Right atrium auricular region (tissue), 2 donors: ENCODE data around the gene FAM53B. TPM values are rescaled to one million over a fixed set of nuclear protein-coding genes. Genes with fewer than 3 reads are reported as not detected.

ENCODE experiments used
- DNase-seq: peaks from one replicate; pipeline ENCODE4 v3.0.0-alpha.2; 2019; ENCODE audit warnings: low spot score
- H3K27ac ChIP-seq, 2 donors: fragments of 200-600 bp; sonication (generic); 1 replicate in 1 of 2; 2 replicates in 1 of 2; pipeline ENCODE4 v1.5.1; 2016 to 2019
- H3K27me3 ChIP-seq, 2 donors: fragments of 200-600 bp; sonication (generic); one replicate each; pipeline versions ENCODE4 v1.5.1 to v1.6.0; 2017 to 2019
- H3K36me3 ChIP-seq: fragments of 200-600 bp; sonication (generic); one replicate; pipeline ENCODE4 v1.5.1; 2016
- H3K4me1 ChIP-seq, 2 donors: fragments of 200-600 bp; sonication (generic); one replicate each; pipeline versions ENCODE4 v1.5.1 to v1.6.0; 2017 to 2019
- H3K4me3 ChIP-seq, 2 donors: fragments of 200-600 bp; sonication (generic); 1 replicate in 1 of 2; 2 replicates in 1 of 2; pipeline ENCODE4 v1.5.1; 2017 to 2019; ENCODE audit warnings: mild to moderate bottlenecking in 1 of 2, moderate library complexity in 1 of 2
- H3K9me3 ChIP-seq, 2 donors: fragments of 200-600 bp; sonication (generic); one replicate each; pipeline ENCODE4 v1.5.1; 2019
- CTCF ChIP-seq, 2 donors: fragments of 200-600 bp; sonication (generic); IDR thresholded peaks; one replicate each; pipeline ENCODE4 v1.5.1; 2019; ENCODE audit warnings: antibody characterized with exemption in 2 of 2
- total RNA-seq, 2 donors: library from RNA; depleted of rRNA; stranded (reverse); fragments of >200 nt; gene quantifications; one replicate each; pipeline ENCODE4 v1.1.0, GENCODE V29; 2016

Gene FAM53B
- total RNA-seq, 2 donors from 2014 or later = 30.3 to 31.1 TPM

GRCh38 chr10:124688889-124689670 lies 55.1 kb downstream of the FAM53B start:
- no peak for DNase-seq
- Histone ChIP-seq H3K36me3 (no peaks in the 10 kb centered on the region), H3K4me3 (no peak overlapping the region), H3K4me1 (peaks cover 0 to 81% of the 10 kb centered on the region in 2 donors), H3K27ac (peak overlapping the region; percentile 71 to 73), H3K27me3 (no peaks in the 10 kb centered on the region), H3K9me3 (no peaks in the 10 kb centered on the region)
- TF ChIP-seq CTCF (IDR thresholded peaks at IDR 0.05) = no peak

DNA sequence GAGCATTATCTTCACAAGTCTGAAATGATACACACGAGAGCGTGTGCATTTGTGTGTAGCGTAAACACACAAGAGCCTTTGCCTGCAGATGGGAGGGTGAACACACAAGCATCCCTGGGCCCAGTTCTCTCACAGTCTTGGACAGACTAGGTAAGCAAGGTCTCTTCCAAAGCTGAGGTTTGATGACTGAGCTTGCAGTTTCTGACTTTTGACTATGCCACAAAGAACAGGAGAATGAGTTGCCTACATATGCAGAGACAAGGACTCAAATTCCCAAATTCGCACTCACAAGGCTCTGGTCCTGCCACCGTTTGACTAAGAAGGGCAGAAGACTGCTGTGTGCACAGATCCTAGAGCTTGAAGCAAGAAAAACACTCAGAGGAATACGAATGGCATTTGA lies 55.8 kb downstream of the FAM53B start:
- no peaks in the 10 kb centered on the region for H3K36me3 ChIP-seq
- peak overlapping the region; percentile 71 to 73 for H3K27ac ChIP-seq
- no peak for TF ChIP-seq CTCF (IDR thresholded peaks at IDR 0.05)
- peaks cover 0 to 81% of the 10 kb centered on the region in 2 donors for H3K4me1 ChIP-seq
- DNase-seq = no peak
- no peak overlapping the region for H3K4me3 ChIP-seq
- H3K27me3 ChIP-seq = no peaks in the 10 kb centered on the region
- H3K9me3 ChIP-seq = no peaks in the 10 kb centered on the region

DNA sequence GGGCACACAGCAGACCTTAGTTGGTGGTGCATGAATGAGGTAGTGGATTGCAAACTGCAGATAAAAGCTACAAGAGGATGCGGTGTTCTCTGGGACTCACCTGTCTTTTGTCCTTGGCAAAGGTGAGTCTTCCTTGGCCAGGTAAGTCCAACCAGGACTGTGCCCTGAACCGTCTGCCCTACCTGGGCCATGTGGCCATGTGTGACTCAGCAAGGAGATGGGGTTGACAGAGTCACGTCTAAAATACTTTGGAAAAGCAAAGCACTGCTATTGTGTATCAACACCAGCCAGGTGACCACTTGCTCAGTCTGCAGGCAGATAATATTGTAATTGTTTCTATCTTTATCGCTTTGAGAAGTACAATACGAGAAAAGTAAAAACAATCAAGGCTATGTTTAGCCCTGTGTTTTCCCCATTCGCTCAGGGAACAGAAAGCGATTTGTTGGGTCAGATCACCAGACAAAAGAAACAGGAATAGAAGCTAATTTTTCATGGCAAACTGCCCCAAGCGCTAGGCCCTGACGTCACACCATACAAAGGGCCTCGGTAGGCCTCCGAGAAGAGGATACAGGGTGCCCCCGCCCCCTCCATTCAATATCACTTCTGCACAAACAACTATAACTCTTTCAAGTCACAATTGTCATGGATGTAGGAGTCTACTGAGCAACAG lies 57.3 kb downstream of the FAM53B start:
- peaks cover 0 to 86% of the 10 kb centered on the region in 2 donors for H3K4me1 ChIP-seq

GRCh38 chr10:124685261-124685660 lies 58.9 kb downstream of the FAM53B start:
- Histone ChIP-seq H3K4me3 (no peak overlapping the region), H3K36me3 (peaks cover 16% of the 10 kb centered on the region), H3K9me3 (no peaks in the 10 kb centered on the region), H3K4me1 (peaks cover 0 to 93% of the 10 kb centered on the region in 2 donors), H3K27ac (peak overlapping the region; percentile 47 to 64), H3K27me3 (no peaks in the 10 kb centered on the region)
- no peak for DNase-seq
- TF ChIP-seq CTCF (IDR thresholded peaks at IDR 0.05) = no peak

More for the DNA sequence above, 57.3 kb downstream of the FAM53B start:
- H3K4me3 ChIP-seq = no peak overlapping the region
- no peaks in the 10 kb centered on the region for H3K9me3 ChIP-seq
- peak overlapping the region; percentile 64 to 71 for H3K27ac ChIP-seq
- H3K36me3 ChIP-seq = peaks cover 5% of the 10 kb centered on the region
- TF ChIP-seq CTCF (IDR thresholded peaks at IDR 0.05) = no peak
- no peaks in the 10 kb centered on the region for H3K27me3 ChIP-seq
- no peak for DNase-seq

GRCh38 chr10:124683814-124684213 lies 60.4 kb downstream of the FAM53B start:
- no peak overlapping the region for H3K4me3 ChIP-seq
- H3K9me3 ChIP-seq = no peaks in the 10 kb centered on the region
- DNase-seq = no peak
- no peak for TF ChIP-seq CTCF (IDR thresholded peaks at IDR 0.05)
- H3K27ac ChIP-seq = peak overlapping the region in 1 of 2 donors; percentile 6
- no peaks in the 10 kb centered on the region for H3K27me3 ChIP-seq
- H3K36me3 ChIP-seq = peaks cover 16% of the 10 kb centered on the region
- peaks cover 0 to 97% of the 10 kb centered on the region in 2 donors for H3K4me1 ChIP-seq
